ENCODE data around the gene REXO5.
A peak's percentile ranks its signal among the peaks of the same experiment; 100 is the strongest.
"Not testable (repeated sequence)": the region's sequence is repeated elsewhere in the genome, so short reads cannot be mapped to it uniquely, and the experiment has no call there.

Gene REXO5

GRCh38 chr16:20851601-20852000 is 45.3 kb downstream of the REXO5 start:
- no peak for DNase-seq

GRCh38 chr16:20853143-20853542 is 46.8 kb downstream of the REXO5 start:
- no peak for DNase-seq

DNA sequence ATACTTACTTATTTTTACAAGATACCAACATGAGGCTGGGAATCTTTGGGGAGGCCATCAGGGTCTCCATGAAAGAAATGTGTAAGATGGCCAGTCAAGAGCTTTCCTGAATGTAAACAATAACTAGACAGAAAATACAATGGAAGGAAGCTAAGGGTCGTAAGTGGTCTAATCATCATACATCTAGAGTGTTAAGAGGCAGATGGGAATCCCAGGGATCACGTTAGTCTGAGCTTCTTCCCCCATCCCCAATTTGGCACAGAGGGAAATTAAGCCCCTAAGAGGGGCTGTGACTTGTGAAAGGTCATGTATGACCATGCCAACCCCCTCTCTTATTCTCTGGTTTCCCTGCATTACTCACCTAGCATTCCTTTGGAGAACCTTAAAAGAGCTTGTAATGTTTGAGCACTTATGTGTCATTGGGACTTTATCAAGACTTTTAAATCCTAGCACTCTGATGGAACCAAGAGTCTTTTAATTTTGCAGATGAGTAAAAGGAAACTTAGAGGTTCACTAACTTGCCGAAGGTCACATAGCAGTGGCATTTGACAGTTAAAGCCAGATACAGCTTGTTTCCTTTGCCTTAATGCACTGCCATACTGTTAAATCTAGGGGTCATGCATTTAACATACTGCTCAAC is 47.8 kb downstream of the REXO5 start:
- DNase-seq, result no peak

GRCh38 chr16:20854963-20855362 is 48.6 kb downstream of the REXO5 start:
- DNase-seq, result no peak

DNA sequence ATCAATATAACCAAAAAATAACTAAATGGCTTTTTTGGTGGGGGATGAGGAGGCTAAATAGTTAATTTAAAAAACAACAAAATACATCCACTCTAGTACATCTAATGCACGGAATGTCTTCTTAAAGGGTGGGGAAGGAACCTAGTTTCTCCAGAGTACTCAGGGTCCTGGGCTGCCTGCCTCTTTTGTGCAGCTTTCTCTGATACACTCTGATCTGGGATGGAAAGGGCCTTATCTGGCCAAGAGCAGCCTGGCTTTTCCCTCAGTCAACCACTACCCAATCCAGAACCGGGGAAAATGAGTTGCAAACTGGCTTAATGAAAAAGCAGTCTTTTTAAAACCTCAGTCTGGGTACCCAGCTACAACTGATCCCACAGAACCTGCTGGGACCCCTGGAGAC is 51.0 kb downstream of the REXO5 start:
- DNase-seq, result no peak

GRCh38 chr16:20859229-20859628 is 52.9 kb downstream of the REXO5 start:
- DNase-seq, result no peak

DNA sequence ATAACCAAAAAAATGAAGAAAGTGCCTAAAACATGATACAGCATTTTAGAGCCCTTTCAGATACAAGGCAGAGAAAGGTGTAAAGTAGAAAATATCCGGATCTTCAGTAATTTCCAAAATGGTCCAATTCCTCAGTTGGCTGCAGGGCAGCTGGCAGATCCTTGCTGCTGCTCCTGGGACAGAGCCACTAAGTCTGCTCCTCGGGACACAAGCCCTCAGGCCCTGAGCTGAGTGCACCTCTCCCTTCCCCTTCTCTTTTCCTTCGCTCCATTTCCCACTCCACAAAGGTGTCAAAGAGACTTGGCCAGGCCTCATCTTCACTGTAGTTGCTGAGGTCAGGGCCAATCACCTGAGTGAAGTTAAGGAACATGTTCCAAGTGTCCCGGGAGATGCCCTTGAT is 53.4 kb downstream of the REXO5 start:
- DNase-seq, result no peak

DNA sequence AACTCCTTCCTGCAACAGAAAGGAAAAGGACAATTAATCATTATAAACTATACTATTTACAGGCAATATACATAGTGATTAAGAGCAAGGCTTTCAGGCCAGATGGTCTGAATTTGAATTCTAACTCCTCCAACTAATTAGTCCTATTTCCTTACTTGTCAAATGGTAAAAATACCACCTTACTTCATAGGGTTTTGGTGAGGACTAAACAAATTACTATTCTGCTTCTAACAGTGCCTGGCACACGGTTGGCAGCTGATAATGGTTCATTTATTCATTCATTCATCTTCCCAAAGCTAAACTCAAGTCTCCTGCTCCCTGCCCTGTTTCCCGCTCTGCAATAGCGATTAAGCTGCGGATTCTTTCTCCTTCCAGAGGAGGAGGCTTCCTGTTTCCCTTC is 54.0 kb downstream of the REXO5 start:
- DNase-seq, result no peak

DNA sequence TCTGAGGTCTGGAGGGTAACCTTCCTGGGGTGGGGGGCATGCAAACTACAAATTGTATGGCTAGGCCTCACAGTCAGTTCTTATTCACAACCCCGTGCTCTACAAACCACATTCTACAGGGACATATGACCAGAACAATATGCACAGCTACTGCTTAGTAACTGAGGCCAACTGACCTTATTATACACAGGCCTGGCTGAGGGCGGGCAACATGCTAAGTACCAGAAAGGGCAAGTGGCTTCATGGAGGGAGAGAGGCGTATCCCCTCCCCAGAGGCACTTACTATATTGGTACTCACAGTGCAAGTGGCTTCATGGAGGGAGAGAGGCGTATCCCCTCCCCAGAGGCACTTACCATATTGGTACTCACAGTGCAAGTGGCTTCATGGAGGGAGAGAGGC is 54.7 kb downstream of the REXO5 start:
- DNase-seq, result not testable (repeated sequence)

DNA sequence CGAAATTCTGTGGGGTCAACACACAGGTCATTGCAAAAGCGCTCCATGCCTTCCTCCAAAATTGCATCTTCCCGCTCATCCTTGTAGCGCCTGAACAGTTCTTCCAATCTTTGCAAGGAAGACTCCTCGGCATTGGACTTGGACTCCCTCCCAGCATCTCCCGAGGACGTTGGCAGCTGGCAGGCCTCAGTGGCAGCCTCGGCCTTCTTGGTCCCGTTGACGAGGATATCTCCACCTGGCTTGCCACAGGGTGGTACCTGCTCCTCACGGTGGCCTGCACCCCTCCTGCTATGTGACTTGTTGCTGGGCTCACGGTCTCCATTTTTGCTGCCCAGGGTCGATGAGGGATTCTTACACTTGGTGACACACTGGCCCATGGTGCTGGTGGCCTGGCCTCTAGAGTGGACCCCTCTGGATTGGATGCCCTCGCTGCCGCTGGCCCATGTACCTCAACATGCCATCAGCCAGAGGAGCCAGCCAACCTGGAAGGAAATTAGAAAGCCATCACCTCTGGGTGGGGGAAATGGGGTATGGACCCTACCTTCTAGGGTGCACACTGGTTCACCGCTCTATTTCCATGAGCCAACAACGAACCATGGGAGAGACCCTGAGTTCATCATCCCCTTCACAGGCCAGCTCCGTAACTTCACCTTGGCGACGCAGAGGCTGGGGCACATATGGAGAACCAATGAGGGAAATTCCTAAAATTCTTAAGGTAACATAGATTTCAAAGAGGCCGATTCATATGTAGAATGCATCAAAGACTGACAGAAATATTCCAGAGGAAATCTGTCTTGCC is 56.0 kb downstream of the REXO5 start:
- DNase-seq, result no peak

DNA sequence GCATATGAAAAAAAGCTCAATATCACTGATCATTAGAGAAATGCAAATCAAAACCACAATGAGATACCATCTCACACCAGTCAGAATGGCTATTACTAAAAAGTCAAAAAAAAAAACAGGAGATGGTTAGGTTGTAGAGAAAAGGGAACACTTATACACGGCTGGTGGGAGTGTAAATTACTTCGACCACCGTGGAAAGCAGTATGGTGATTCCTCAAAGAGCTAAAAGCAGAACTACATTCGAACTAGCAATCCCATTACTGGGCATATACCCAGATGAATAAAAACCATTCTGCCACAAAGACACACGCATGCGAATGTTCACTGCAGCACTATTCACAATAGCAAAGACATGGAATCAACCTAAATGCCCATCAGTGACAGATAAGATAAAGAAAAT is 58.0 kb downstream of the REXO5 start:
- not testable (repeated sequence) for DNase-seq

- no peak for DNase-seq
Measured at GRCh38 chr16:20865420-20866131, 59.2 kb downstream of the REXO5 start.

- DNase-seq, result no peak
Measured at GRCh38 chr16:20866145-20866772, 59.9 kb downstream of the REXO5 start.

DNA sequence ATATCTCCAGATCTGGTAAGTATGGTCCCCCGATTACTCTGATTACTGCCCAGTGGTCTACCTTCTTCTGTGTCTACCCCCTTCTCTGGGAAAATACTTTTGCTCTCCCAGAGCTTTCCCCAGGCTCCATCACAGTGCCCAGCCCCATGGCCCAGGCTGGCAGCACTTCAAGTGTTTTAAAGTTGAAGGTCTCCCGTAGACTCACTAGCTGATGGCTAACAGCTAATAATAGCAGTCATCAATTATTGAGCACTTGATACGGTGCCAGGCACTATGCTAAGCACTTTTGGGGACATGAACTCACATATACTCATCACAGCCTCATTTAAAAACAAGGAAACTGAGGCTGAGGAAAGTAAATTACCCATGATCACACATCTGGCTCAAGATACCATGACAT is 60.5 kb downstream of the REXO5 start:
- DNase-seq, result no peak

GRCh38 chr16:20867585-20867984 is 61.3 kb downstream of the REXO5 start:
- DNase-seq, result no peak

DNA sequence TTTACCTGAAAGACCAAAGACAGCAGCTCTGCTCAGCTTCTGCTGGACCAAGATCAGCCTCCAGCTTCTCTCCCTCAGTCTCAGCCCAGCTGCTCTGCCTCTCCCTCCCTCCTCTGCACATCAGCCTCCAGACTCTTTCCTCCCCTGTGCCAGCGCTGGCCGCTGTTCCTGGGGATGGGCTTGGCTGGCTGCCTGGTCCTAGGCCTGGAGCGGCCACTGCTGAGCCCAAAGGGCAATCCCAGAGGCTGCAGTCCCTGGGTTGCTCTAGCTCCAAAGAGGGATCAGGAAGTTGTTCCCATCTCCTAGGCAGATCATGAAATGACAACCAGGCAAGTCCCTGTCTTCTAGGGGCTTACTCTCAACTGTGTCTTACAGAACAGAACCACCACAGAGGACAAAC is 62.6 kb downstream of the REXO5 start:
- no peak for DNase-seq

- DNase-seq, result peak; percentile 1 to 42
Measured at GRCh38 chr16:20870122-20870820, 63.9 kb downstream of the REXO5 start.

DNA sequence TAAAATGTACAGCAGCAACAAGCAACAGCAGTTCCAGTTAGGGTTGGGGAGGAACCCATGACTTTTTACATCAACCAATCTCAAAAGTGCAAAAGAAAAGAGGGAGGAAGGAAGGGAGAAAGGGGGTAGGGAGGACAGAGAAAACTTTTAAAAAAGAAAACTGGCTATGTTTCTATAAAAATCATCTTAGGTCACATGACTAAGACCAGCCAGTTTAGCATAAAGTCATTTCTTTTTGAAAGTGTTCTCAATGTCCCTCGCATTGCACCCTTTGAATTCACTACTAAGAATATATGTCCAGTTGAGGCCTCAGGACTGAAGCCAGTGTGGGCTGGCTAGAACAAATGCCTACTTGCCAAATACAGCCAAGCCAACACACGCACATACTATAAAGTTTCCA is 64.9 kb downstream of the REXO5 start:
- DNase-seq, result no peak

DNA sequence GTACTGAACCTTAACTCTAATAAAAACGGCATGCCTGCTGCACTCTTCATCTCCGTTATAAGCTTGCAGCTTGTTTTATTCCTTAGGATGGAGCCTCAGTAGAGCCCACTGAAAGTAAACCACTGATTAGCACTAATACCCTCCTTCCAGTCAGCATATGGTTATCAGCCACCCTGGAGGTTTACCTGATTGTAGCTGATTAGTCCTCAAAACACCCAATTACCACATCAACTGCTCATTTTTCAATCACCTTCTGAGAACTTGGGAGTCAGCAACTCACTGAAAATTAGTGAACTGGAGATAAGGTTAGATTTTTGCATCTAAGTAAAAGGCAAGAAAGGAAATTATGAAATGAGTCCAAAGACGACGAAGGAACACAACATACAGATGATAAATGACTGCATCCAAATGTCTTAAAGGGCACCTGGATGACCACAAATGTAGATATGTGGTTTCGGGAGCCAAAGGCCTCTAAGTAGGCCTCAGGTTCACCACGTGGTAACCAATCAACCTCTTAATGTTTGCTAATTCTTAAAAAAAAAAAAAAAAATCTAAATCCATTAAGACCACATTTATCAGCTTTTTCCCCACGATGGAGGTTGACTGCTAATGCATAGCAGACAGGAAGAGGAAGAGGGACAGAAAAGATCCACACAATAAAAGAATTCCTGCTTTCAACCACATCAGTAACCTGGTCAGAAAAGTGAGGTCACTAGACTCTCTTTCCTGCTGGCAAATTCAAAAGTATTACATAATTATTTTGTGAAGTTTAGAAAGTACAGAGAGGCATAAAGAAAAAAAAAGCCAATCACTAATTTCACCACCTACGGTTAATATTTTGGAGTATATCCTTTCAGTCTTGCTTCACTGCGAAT is 65.9 kb downstream of the REXO5 start:
- no peak for DNase-seq

- no peak for DNase-seq
Measured at GRCh38 chr16:20873331-20873730, 67.0 kb downstream of the REXO5 start.

GRCh38 chr16:20874088-20874581 is 67.8 kb downstream of the REXO5 start:
- no peak for DNase-seq

DNA sequence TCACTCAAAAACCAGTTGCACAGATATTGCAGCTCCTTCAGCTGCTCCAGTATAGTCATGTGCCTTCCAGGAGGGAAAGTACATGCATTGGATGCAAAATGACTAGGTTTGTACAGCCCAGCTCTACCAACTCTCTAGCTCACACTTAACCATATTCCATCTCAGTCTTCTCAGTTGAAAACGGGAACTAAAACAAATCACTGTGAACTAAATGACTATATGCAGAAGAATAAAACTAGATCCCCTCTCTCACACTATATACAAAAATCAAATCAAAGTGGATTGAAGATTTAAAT is 69.0 kb downstream of the REXO5 start:
- no peak for DNase-seq
